Activated CD8-positive, alpha-beta T cell treated with anti-CD3 and anti-CD28 coated beads for 36 hours (primary cell): Measurements from ENCODE around the gene STAG1. TPM values are rescaled to one million over a fixed set of nuclear protein-coding genes. Genes with fewer than 3 reads are reported as not detected.
"Not testable (repeated sequence)": the region's sequence is repeated elsewhere in the genome, so short reads cannot be mapped to it uniquely, and the experiment has no call there.

Experiments used
- ATAC-seq: fragments of 200-7000 bp; cut with Tn5 transposase; one replicate; pipeline ENCODE4 v1.10.0; 2021; ENCODE audit warnings: mild to moderate bottlenecking, moderate library complexity
- CTCF ChIA-PET: fragments of 350-600 bp; sonication (Branson Sonifier 250); formaldehyde crosslinking; loops from one replicate; lab custom pipeline; 2021; ENCODE audit warnings: antibody characterized with exemption; lab: Charles Lee
- POLR2A ChIA-PET: fragments of 350-600 bp; sonication (Branson Sonifier 250); formaldehyde crosslinking; loops from one replicate; lab custom pipeline; 2021; ENCODE audit warnings: antibody characterized with exemption; lab: Charles Lee
- DNase-seq: peaks from one replicate; pipeline ENCODE4 v3.0.0-alpha.2; 2020
- H3K27ac Mint-ChIP-seq: one replicate; pipeline ENCODE4 v1.8.0; 2021; ENCODE audit warnings: mild to moderate bottlenecking, mixed read lengths
- H3K27me3 Mint-ChIP-seq: one replicate; pipeline ENCODE4 v1.8.0; 2021; ENCODE audit warnings: mixed read lengths
- H3K36me3 Mint-ChIP-seq: one replicate; pipeline ENCODE4 v1.8.0; 2021; ENCODE audit warnings: low read depth, mixed read lengths
- H3K4me1 Mint-ChIP-seq: one replicate; pipeline ENCODE4 v1.8.0; 2021; ENCODE audit warnings: low read depth, mixed read lengths
- H3K4me3 Mint-ChIP-seq: one replicate; pipeline ENCODE4 v1.8.0; 2021; ENCODE audit warnings: mild to moderate bottlenecking, moderate library complexity, mixed read lengths
- H3K9me3 Mint-ChIP-seq: one replicate; pipeline ENCODE4 v1.8.0; 2021; ENCODE audit warnings: mixed read lengths
- intact Hi-C: fragments of 100-400 bp; cut with micrococcal nuclease; formaldehyde crosslinking; loops from one replicate; pipeline ENCODE4 v1.10.0; 2022
- total RNA-seq, 2 experiments: library from RNA; stranded (reverse); gene quantifications; one replicate each; pipeline ENCODE4 v1.2.3, GENCODE V29; 2021
- TF ChIP-seq, protein P1 (sequence below): fragments of 200-600 bp; IDR thresholded peaks from one replicate; pipeline ENCODE4 v1.8.0; 2022; ENCODE audit warnings: antibody characterized with exemption, mild to moderate bottlenecking

Gene STAG1
- 10 to 100 TPM; 32.5 to 32.8 TPM for total RNA-seq

DNA sequence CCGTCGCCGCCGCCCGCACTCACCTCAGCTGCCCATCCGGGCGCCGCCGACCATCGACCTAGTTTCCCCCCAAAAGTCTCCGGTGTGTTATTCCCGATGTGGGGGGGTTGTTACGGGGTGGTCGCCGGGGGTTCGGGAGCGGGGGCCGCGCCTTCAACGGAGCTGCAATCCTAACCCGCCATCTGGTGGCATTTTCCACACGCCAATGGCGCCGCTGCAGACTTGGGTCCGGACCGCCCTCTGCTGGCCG, at the start of gene STAG1:
TSS of gene STAG1 (minus strand) at position 207 of the 250 bp plus-strand sequence. CDS start 121,480 bp downstream, outside the sequence.
- TF ChIP-seq, protein P1, sequence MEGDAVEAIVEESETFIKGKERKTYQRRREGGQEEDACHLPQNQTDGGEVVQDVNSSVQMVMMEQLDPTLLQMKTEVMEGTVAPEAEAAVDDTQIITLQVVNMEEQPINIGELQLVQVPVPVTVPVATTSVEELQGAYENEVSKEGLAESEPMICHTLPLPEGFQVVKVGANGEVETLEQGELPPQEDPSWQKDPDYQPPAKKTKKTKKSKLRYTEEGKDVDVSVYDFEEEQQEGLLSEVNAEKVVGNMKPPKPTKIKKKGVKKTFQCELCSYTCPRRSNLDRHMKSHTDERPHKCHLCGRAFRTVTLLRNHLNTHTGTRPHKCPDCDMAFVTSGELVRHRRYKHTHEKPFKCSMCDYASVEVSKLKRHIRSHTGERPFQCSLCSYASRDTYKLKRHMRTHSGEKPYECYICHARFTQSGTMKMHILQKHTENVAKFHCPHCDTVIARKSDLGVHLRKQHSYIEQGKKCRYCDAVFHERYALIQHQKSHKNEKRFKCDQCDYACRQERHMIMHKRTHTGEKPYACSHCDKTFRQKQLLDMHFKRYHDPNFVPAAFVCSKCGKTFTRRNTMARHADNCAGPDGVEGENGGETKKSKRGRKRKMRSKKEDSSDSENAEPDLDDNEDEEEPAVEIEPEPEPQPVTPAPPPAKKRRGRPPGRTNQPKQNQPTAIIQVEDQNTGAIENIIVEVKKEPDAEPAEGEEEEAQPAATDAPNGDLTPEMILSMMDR = peak; percentile 91
- no peaks in the 10 kb centered on the region for H3K9me3 Mint-ChIP-seq
- H3K27me3 Mint-ChIP-seq = no peaks in the 10 kb centered on the region
- peaks cover 38% of the 10 kb centered on the region for H3K4me1 Mint-ChIP-seq
- ATAC-seq (no peak), DNase-seq (no peak)
- H3K36me3 Mint-ChIP-seq = peaks cover 8% of the 10 kb centered on the region
- intact Hi-C loops = loop anchor here (2.0 to 5.0 kb wide), 5 partner anchors 67 to 675 kb away; partner anchors contain the start of genes NCK1 and SLC35G2
- peak within 1 kb of the TSS; percentile 82 for H3K4me3 Mint-ChIP-seq
- CTCF ChIA-PET = interaction anchor here (0.6 to 9.6 kb wide), 57 partner anchors 10 to 686 kb away, joined by 3 to 167 read pairs (median 4); partner anchors contain the start of genes MSL2 and NCK1
- POLR2A ChIA-PET = interaction anchor here (0.6 to 3.2 kb wide), 32 partner anchors 8 to 642 kb away, joined by 3 to 37 read pairs (median 4); partner anchors contain the start of genes MSL2 and NCK1
- peak within 1 kb of the TSS; percentile 98 for H3K27ac Mint-ChIP-seq

DNA sequence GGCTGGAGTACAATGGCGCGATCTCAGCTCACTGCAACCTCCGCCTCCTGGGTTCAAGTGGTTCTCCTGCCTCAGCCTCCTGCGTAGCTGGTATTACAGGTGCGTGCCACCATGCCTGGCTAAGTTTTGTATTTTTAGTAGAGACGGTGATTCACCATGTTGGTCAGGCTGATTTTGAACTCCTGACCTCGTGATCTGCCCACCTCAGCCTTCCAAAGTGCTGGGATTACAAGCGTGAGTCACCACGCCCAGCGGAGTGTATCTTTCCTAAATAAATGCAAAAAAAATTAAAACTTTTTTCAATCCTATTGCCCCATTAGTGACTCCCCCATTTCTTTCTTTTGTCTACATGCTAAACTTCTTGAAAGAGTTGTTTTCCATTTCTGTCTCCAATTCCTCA, 49.0 kb upstream of the STAG1 start:
- intact Hi-C loops, H3K36me3 Mint-ChIP-seq, H3K4me3 Mint-ChIP-seq, DNase-seq, H3K27ac Mint-ChIP-seq, ATAC-seq, POLR2A ChIA-PET, H3K9me3 Mint-ChIP-seq, H3K4me1 Mint-ChIP-seq, CTCF ChIA-PET, H3K27me3 Mint-ChIP-seq: not testable (repeated sequence)

DNA sequence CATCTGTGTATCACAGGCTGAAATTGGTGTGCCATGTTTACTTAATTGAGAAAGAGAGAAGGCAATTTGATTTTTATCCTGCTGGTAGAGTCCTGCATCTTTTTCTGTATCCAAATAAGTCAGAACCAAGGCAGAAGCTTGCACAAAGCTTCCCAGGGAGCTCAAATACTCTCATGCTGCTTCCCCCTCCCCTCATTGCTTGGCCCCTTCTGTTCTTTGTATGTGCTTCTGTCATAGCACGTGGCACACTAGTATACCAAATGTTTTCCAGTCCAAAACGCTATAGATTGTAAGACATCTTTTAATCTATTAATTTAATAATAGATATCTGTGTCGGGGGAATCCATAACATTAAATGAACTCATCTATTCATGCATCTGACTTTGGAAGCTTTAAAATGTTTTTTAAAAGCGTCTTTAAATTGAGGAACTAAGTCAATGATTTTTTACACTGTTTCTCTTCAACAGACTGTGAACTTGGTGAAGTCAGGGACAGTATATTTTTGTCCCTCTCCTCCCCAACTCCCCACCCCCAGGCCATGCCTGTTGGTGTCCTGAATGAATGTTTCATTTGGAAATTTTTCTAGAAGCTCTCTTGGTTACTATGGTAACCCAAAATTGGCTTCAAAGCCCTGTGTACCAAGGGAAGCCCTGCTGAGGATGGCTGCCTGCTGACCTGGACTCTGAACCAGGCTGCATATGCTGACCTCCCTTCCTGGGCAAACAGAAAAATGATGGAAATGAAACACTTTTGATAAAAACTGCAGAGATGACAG, 40.6 kb upstream of the STAG1 start:
- peaks cover 1% of the 10 kb centered on the region for H3K27me3 Mint-ChIP-seq
- no peak for DNase-seq
- ATAC-seq = no peak
- ChIA-PET POLR2A (interaction anchor here (1.8 kb wide), 1 partner anchor 40 kb away, joined by 5 read pairs; the partner anchor contains the start of gene STAG1), CTCF (interaction anchor here (1.0 to 1.5 kb wide), 2 partner anchors 9 to 221 kb away, joined by 3 to 5 read pairs; no protein-coding TSS in a partner anchor)
- TF ChIP-seq, protein P1 = no peak
- no peak overlapping the region for H3K27ac Mint-ChIP-seq
- H3K36me3 Mint-ChIP-seq = no peaks in the 10 kb centered on the region
- H3K4me3 Mint-ChIP-seq = no peak overlapping the region
- no peaks in the 10 kb centered on the region for H3K9me3 Mint-ChIP-seq
- no peaks in the 10 kb centered on the region for H3K4me1 Mint-ChIP-seq
- intact Hi-C loops = no loop called here

DNA sequence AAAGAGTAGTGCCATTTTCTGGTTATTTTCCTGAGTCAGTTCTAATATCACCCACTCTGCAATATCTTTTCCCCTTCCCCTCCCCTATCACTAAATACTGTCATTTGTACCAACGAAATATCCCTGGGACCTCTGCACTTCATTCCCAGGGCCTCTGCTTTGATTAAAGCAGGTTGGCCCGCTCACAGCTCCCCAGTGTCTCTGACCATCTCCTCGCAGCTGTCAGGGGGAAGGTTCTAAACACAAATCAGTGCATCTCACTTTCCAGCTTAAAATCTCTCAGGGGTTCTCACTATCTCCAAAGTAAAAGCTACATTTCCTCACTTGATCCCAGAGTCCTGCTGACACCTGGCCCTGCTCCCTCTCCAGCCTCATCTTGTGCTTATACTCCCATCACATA, 38.6 kb upstream of the STAG1 start:
- ATAC-seq (no peak), DNase-seq (no peak)
- intact Hi-C loops = no loop called here
- ChIA-PET CTCF (interaction anchor here (1.6 kb wide), 1 partner anchor 223 kb away, joined by 5 read pairs; no protein-coding TSS in a partner anchor), POLR2A (no interaction called here)
- Mint-ChIP-seq H3K27me3 (peaks cover 1% of the 10 kb centered on the region), H3K27ac (no peak overlapping the region), H3K4me1 (peaks cover 14% of the 10 kb centered on the region), H3K9me3 (no peaks in the 10 kb centered on the region), H3K36me3 (no peaks in the 10 kb centered on the region), H3K4me3 (no peak overlapping the region)
- TF ChIP-seq, protein P1 = no peak

DNA sequence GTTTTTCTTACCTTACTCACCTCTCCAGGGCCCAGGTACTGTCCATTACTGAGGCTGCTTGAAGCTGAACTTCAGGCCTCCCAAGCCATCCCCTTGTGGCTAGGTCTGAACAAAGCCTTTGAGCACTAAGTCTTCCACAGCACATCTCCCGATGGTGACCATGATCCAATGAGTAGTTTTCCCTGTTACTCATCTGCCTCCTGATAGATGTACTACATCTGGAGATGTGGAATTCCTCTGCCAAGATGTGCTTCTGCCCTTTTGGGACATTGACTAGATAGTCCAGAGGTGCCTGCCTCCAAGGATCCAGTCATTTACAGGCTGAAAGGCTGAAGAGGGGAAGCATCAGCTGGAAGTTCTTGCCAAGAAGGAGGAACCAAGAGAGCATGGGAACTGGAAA, 37.8 kb upstream of the STAG1 start:
- ChIA-PET CTCF (interaction anchor here (1.6 to 1.8 kb wide), 2 partner anchors 10 to 224 kb away, joined by 5 read pairs; no protein-coding TSS in a partner anchor), POLR2A (no interaction called here)
- H3K4me1 Mint-ChIP-seq = peaks cover 14% of the 10 kb centered on the region
- H3K36me3 Mint-ChIP-seq = no peaks in the 10 kb centered on the region
- peaks cover 1% of the 10 kb centered on the region for H3K27me3 Mint-ChIP-seq
- DNase-seq = no peak
- TF ChIP-seq, protein P1 = no peak
- no peak overlapping the region for H3K4me3 Mint-ChIP-seq
- intact Hi-C loops = no loop called here
- ATAC-seq = no peak
- no peaks in the 10 kb centered on the region for H3K9me3 Mint-ChIP-seq
- H3K27ac Mint-ChIP-seq = no peak overlapping the region
